Chondrocyte (in vitro differentiated cells): ENCODE measurements around the gene MT1B. TPM values are rescaled to one million over a fixed set of nuclear protein-coding genes. Genes with fewer than 3 reads are reported as not detected.
"Not testable (repeated sequence)": the region's sequence is repeated elsewhere in the genome, so short reads cannot be mapped to it uniquely, and the experiment has no call there.

Source experiments
- DNase-seq: peaks from one replicate; pipeline ENCODE4 v3.0.0; 2021; ENCODE audit warnings: mixed read lengths, low spot score
- H3K27ac Mint-ChIP-seq: one replicate; pipeline ENCODE4 v1.8.0; 2021; ENCODE audit warnings: mild to moderate bottlenecking, moderate library complexity, mixed read lengths; ENCODE audit not compliant: unreplicated experiment
- H3K27me3 Mint-ChIP-seq: 2 replicates; pipeline ENCODE4 v1.8.0; 2021; ENCODE audit warnings: low read depth, mixed read lengths
- H3K36me3 Mint-ChIP-seq: 2 replicates; pipeline ENCODE4 v1.8.0; 2021; ENCODE audit warnings: low read depth, mixed read lengths
- H3K4me1 Mint-ChIP-seq: 2 replicates; pipeline ENCODE4 v1.8.0; 2021; ENCODE audit warnings: low read depth, mild to moderate bottlenecking, mixed read lengths
- H3K4me3 Mint-ChIP-seq: one replicate; pipeline ENCODE4 v1.8.0; 2021; ENCODE audit warnings: mild to moderate bottlenecking, moderate library complexity, mixed read lengths; ENCODE audit not compliant: unreplicated experiment
- H3K9me3 Mint-ChIP-seq: 2 replicates; pipeline ENCODE4 v1.8.0; 2021; ENCODE audit warnings: low read depth, mixed read lengths
- CTCF ChIP-seq: fragments of 200-600 bp; sonication (generic); IDR thresholded peaks from 2 replicates; pipeline ENCODE4 v1.5.0; 2021; ENCODE audit warnings: antibody characterized with exemption, mild to moderate bottlenecking, moderate library complexity
- total RNA-seq: library from RNA; stranded (reverse); gene quantifications from 3 replicates; pipeline ENCODE4 v1.2.1, GENCODE V29; 2021

MT1B gene
- total RNA-seq, 1 donor from 2014 or later: not detected

GRCh38 chr16:56673921-56674320 is 22.2 kb downstream of the MT1B start:
- H3K4me3 Mint-ChIP-seq: no peak overlapping the region
- peak; percentile 78 for TF ChIP-seq CTCF
- peaks cover 23% of the 10 kb centered on the region for H3K27me3 Mint-ChIP-seq
- DNase-seq: no peak
- no peaks in the 10 kb centered on the region for H3K9me3 Mint-ChIP-seq
- peaks cover 3% of the 10 kb centered on the region for H3K36me3 Mint-ChIP-seq
- H3K27ac Mint-ChIP-seq: no peak overlapping the region
- H3K4me1 Mint-ChIP-seq: peaks cover 11% of the 10 kb centered on the region

- not testable (repeated sequence) for H3K36me3 Mint-ChIP-seq, DNase-seq, H3K4me3 Mint-ChIP-seq, H3K9me3 Mint-ChIP-seq, H3K27ac Mint-ChIP-seq
- Mint-ChIP-seq H3K27me3 (peaks cover 17% of the 10 kb centered on the region), H3K4me1 (peaks cover 11% of the 10 kb centered on the region)
Observed at GRCh38 chr16:56674570-56674969, 22.9 kb downstream of the MT1B start.

- Mint-ChIP-seq H3K36me3 (peaks cover 3% of the 10 kb centered on the region), H3K4me1 (peaks cover 11% of the 10 kb centered on the region), H3K4me3 (peak overlapping the region; percentile 38), H3K9me3 (no peaks in the 10 kb centered on the region), H3K27ac (no peak overlapping the region), H3K27me3 (peaks cover 11% of the 10 kb centered on the region)
- DNase-seq: no peak
- TF ChIP-seq CTCF: no peak
Observed at GRCh38 chr16:56675685-56676210, 24.1 kb downstream of the MT1B start.

- Mint-ChIP-seq H3K4me3 (no peak overlapping the region), H3K27me3 (peaks cover 11% of the 10 kb centered on the region), H3K27ac (no peak overlapping the region), H3K4me1 (peaks cover 20% of the 10 kb centered on the region), H3K36me3 (peaks cover 3% of the 10 kb centered on the region), H3K9me3 (no peaks in the 10 kb centered on the region)
- no peak for DNase-seq
- no peak for TF ChIP-seq CTCF
Observed at GRCh38 chr16:56677474-56677873, 25.8 kb downstream of the MT1B start.

- Mint-ChIP-seq H3K27me3 (peaks cover 11% of the 10 kb centered on the region), H3K36me3 (peaks cover 3% of the 10 kb centered on the region), H3K9me3 (no peaks in the 10 kb centered on the region), H3K4me3 (no peak overlapping the region), H3K4me1 (peaks cover 37% of the 10 kb centered on the region), H3K27ac (no peak overlapping the region)
- no peak for TF ChIP-seq CTCF
- DNase-seq: no peak
Observed at GRCh38 chr16:56679078-56679730, 27.5 kb downstream of the MT1B start.

GRCh38 chr16:56679818-56680217 is 28.1 kb downstream of the MT1B start:
- TF ChIP-seq CTCF: no peak
- no peak overlapping the region for H3K4me3 Mint-ChIP-seq
- peaks cover 41% of the 10 kb centered on the region for H3K4me1 Mint-ChIP-seq
- no peak for DNase-seq
- peaks cover 3% of the 10 kb centered on the region for H3K36me3 Mint-ChIP-seq
- H3K27ac Mint-ChIP-seq: no peak overlapping the region
- H3K9me3 Mint-ChIP-seq: no peaks in the 10 kb centered on the region
- H3K27me3 Mint-ChIP-seq: peaks cover 11% of the 10 kb centered on the region
